Fibroblast of skin of scalp (primary cell): ENCODE measurements around the gene GRID1.
"Not testable (repeated sequence)": the region's sequence is repeated elsewhere in the genome, so short reads cannot be mapped to it uniquely, and the experiment has no call there.

Source experiments
- DNase-seq: peaks from one replicate; pipeline ENCODE4 v3.0.0-alpha.2; 2013

Gene GRID1

GRCh38 chr10:86391986-86392722, 25.6 kb upstream of the GRID1 start:
- no peak for DNase-seq

- no peak for DNase-seq
Measured at GRCh38 chr10:86391236-86391840, 24.7 kb upstream of the GRID1 start.

- DNase-seq, result no peak
Measured at GRCh38 chr10:86390337-86391120, 23.9 kb upstream of the GRID1 start.

- DNase-seq, result peak; percentile 42
Measured at GRCh38 chr10:86389441-86390193, 23.0 kb upstream of the GRID1 start.

GRCh38 chr10:86389109-86389440, 22.5 kb upstream of the GRID1 start:
- not testable (repeated sequence) for DNase-seq

- no peak for DNase-seq
Measured at GRCh38 chr10:86388119-86388704, 21.6 kb upstream of the GRID1 start.

GRCh38 chr10:86387178-86387794, 20.7 kb upstream of the GRID1 start:
- DNase-seq, result no peak

- DNase-seq, result no peak
Measured at GRCh38 chr10:86385806-86386205, 19.2 kb upstream of the GRID1 start.

- no peak for DNase-seq
Measured at GRCh38 chr10:86377797-86378146, 11.2 kb upstream of the GRID1 start.

GRCh38 chr10:86376852-86377796, 10.5 kb upstream of the GRID1 start:
- DNase-seq, result peak; percentile 45

- no peak for DNase-seq
Measured at GRCh38 chr10:86376403-86376802, 9.8 kb upstream of the GRID1 start.

- no peak for DNase-seq
Measured at GRCh38 chr10:86375204-86375603, 8.6 kb upstream of the GRID1 start.

GRCh38 chr10:86374664-86375063, 8.1 kb upstream of the GRID1 start:
- no peak for DNase-seq

- DNase-seq, result no peak
Measured at GRCh38 chr10:86373828-86374227, 7.2 kb upstream of the GRID1 start.

GRCh38 chr10:86373251-86373650, 6.7 kb upstream of the GRID1 start:
- DNase-seq, result no peak

- no peak for DNase-seq
Measured at GRCh38 chr10:86372784-86373239, 6.2 kb upstream of the GRID1 start.

GRCh38 chr10:86372119-86372783, 5.7 kb upstream of the GRID1 start:
- no peak for DNase-seq

- no peak for DNase-seq
Measured at GRCh38 chr10:86371691-86372090, 5.1 kb upstream of the GRID1 start.

- no peak for DNase-seq
Measured at GRCh38 chr10:86371116-86371515, 4.5 kb upstream of the GRID1 start.

- no peak for DNase-seq
Measured at GRCh38 chr10:86370006-86370585, 3.5 kb upstream of the GRID1 start.
